Measurements from ENCODE around the gene KLHL1.

- TF ChIP-seq CBX8 (IDR thresholded peaks at IDR 0.05; ENCODE audit: borderline replicate concordance, extremely low read depth, low read depth, low read length, poor library complexity, severe bottlenecking) = no peak
- TF ChIP-seq FOXJ3 (CRISPR knock-in tag; IDR thresholded peaks at IDR 0.05) = no peak
- no peak for TF ChIP-seq ZNF3 (CRISPR knock-in tag; IDR thresholded peaks at IDR 0.05)
- no peak for TF ChIP-seq HDAC1 (IDR thresholded peaks at IDR 0.05)
- no peak for TF ChIP-seq EZH2 (IDR thresholded peaks at IDR 0.05; ENCODE audit: borderline replicate concordance, low read depth, low read length)
- TF ChIP-seq ZNF449 (CRISPR knock-in tag; IDR thresholded peaks at IDR 0.05) = no peak
Measured at GRCh38 chr13:69959046-69959445, 149.2 kb downstream of the KLHL1 start.
